HCT116 (cell line): ENCODE data around the gene SPATA17. TPM values are rescaled to one million over a fixed set of nuclear protein-coding genes. Genes with fewer than 3 reads are reported as not detected.

Source experiments
- ATAC-seq: fragments of 200-7000 bp; cut with Tn5 transposase; 2 replicates; pipeline ENCODE4 v1.9.1; 2020; ENCODE audit warnings: mild to moderate bottlenecking, moderate library complexity
- BruUV-seq: library from RNA; stranded (reverse); fragments of 400-500 nt; replicated peaks from 2 replicates; lab custom pipeline; 2021; lab: Mats Ljungman, UMichigan
- CTCF ChIA-PET: fragments of 300-600 bp; sonication (Branson Sonifier 250); formaldehyde crosslinking; loops from one replicate; lab custom pipeline; 2021; ENCODE audit warnings: antibody characterized with exemption; lab: Charles Lee
- POLR2A ChIA-PET: fragments of 300-600, 350-600 bp; sonication (Branson Sonifier 250); formaldehyde crosslinking; loops from one replicate; lab custom pipeline; 2021; ENCODE audit warnings: antibody characterized with exemption; lab: Charles Lee
- RAD21 ChIA-PET, 2 experiments: fragments of 300-600 bp; sonication (Branson Sonifier 250); formaldehyde crosslinking; loops; one replicate each; lab custom pipeline; 2023; ENCODE audit warnings: low total read pairs in 2 of 2; ENCODE audit not compliant: uncharacterized antibody in 2 of 2, unreplicated experiment in 2 of 2, low non-redundant PET in 1 of 2; lab: Charles Lee
- DNase-seq: peaks from one replicate; pipeline ENCODE4 v3.0.0-alpha.2; 2010; ENCODE audit warnings: low read depth, low spot score
- H2AFZ ChIP-seq: fragments of 200-600 bp; shearing (Covaris generic), sonication (generic); 2 replicates; pipeline ENCODE4 v1.6.1; 2017; ENCODE audit warnings: low read depth, mixed run types, mixed read lengths, antibody characterized with exemption, low read length; ENCODE audit not compliant: poor library complexity, severe bottlenecking
- H3K27ac ChIP-seq: 2 replicates; pipeline ENCODE4 v1.5.1; 2012; ENCODE audit warnings: low read depth, low read length
- H3K27me3 ChIP-seq: fragments of 200-600 bp; sonication (generic); 2 replicates; pipeline ENCODE4 v1.6.1; 2016; ENCODE audit warnings: mixed run types, low read length, mixed read lengths; ENCODE audit not compliant: insufficient read depth
- H3K36me3 ChIP-seq, 2 experiments: fragments of 200-500 bp in 1 of 2; fragments of 200-600 bp in 1 of 2; sonication (Bioruptor generic) in 1 of 2; sonication (generic) in 1 of 2; 2 replicates each; pipeline versions ENCODE4 v1.5.1 to v1.6.1; 2014 to 2016; ENCODE audit warnings: low read length in 2 of 2, inconsistent platforms in 1 of 2, mixed read lengths in 1 of 2, mixed run types in 1 of 2; ENCODE audit not compliant: insufficient read depth in 2 of 2, control insufficient read depth in 1 of 2
- H3K4me1 ChIP-seq, 2 experiments: fragments of 200-600 bp in 1 of 2; sonication (generic) in 1 of 2; 2 replicates each; pipeline versions ENCODE4 v1.5.1 to v1.6.1; 2012 to 2017; ENCODE audit warnings: low read length in 2 of 2, inconsistent platforms in 1 of 2, mild to moderate bottlenecking in 1 of 2, mixed read lengths in 1 of 2, mixed run types in 1 of 2, moderate library complexity in 1 of 2; ENCODE audit not compliant: insufficient read depth in 2 of 2, control insufficient read depth in 1 of 2
- H3K4me2 ChIP-seq: fragments of 200-600 bp; sonication (generic); 2 replicates; pipeline ENCODE4 v1.6.1; 2017; ENCODE audit warnings: mixed run types, low read length, mixed read lengths
- H3K4me3 ChIP-seq, 2 experiments: fragments of 200-600 bp in 1 of 2; sonication (generic) in 1 of 2; replicated peaks in 1 of 2; 2 replicates each; pipeline ENCODE4 v1.5.1; 2011 to 2016; ENCODE audit warnings: low read length in 2 of 2, control low read depth in 1 of 2, low read depth in 1 of 2, mild to moderate bottlenecking in 1 of 2, mixed read lengths in 1 of 2, mixed run types in 1 of 2
- H3K79me2 ChIP-seq: fragments of 200-600 bp; sonication (generic); 2 replicates; pipeline ENCODE4 v1.6.1; 2017; ENCODE audit warnings: mild to moderate bottlenecking, mixed run types, low read length, moderate library complexity, mixed read lengths; ENCODE audit not compliant: insufficient read depth
- H3K9ac ChIP-seq: fragments of 200-600 bp; sonication (generic); 2 replicates; pipeline ENCODE4 v1.6.1; 2016; ENCODE audit warnings: low read length, mixed read lengths
- H3K9me2 ChIP-seq: fragments of 200-600 bp; sonication (generic), shearing (Covaris generic); 2 replicates; pipeline ENCODE4 v1.6.1; 2017; ENCODE audit warnings: mixed run types, mild to moderate bottlenecking, moderate library complexity; ENCODE audit not compliant: insufficient read depth
- H3K9me3 ChIP-seq, 2 experiments: fragments of 200-500 bp in 1 of 2; fragments of 200-600 bp in 1 of 2; sonication (Bioruptor generic) in 1 of 2; sonication (generic) in 1 of 2; 2 replicates each; pipeline ENCODE4 v1.6.1; 2014 to 2017; ENCODE audit warnings: low read length in 2 of 2, mixed read lengths in 2 of 2, inconsistent platforms in 1 of 2, low read depth in 1 of 2, mild to moderate bottlenecking in 1 of 2, mixed run types in 1 of 2, moderate library complexity in 1 of 2; ENCODE audit not compliant: control insufficient read depth in 1 of 2, insufficient read depth in 1 of 2
- H4K20me1 ChIP-seq: fragments of 200-600 bp; sonication (generic), shearing (Covaris generic); 2 replicates; pipeline ENCODE4 v1.6.1; 2017; ENCODE audit warnings: mixed run types, mild to moderate bottlenecking, moderate library complexity; ENCODE audit not compliant: insufficient read depth
- ATF3 ChIP-seq: IDR thresholded peaks from 2 replicates; pipeline ENCODE4 v1.6.1; 2012
- CBX3 ChIP-seq: IDR thresholded peaks from 2 replicates; pipeline ENCODE4 v1.6.1; 2012; ENCODE audit warnings: low read depth
- CEBPB ChIP-seq: IDR thresholded peaks from 2 replicates; pipeline ENCODE4 v1.6.1; 2012; ENCODE audit warnings: low read depth
- EGR1 ChIP-seq: IDR thresholded peaks from 2 replicates; pipeline ENCODE4 v1.6.1; 2012; ENCODE audit warnings: low read depth
- ELF1 ChIP-seq: IDR thresholded peaks from 2 replicates; pipeline ENCODE4 v1.6.1; 2012; ENCODE audit warnings: low read depth, borderline replicate concordance
- EZH2 ChIP-seq: fragments of 200-600 bp; sonication (generic); IDR thresholded peaks from 2 replicates; pipeline ENCODE4 v1.6.1; 2017; ENCODE audit warnings: antibody characterized with exemption, mixed run types
- FOSL1 ChIP-seq: IDR thresholded peaks from 2 replicates; pipeline ENCODE4 v1.6.1; 2012; ENCODE audit warnings: low read depth
- JUND ChIP-seq: IDR thresholded peaks from 2 replicates; pipeline ENCODE4 v1.6.1; 2012
- MAX ChIP-seq: IDR thresholded peaks from 2 replicates; pipeline ENCODE4 v1.6.1; 2012
- POLR2AphosphoS5 ChIP-seq: IDR thresholded peaks from 2 replicates; pipeline ENCODE4 v1.6.1; 2011; ENCODE audit warnings: mild to moderate bottlenecking, low read depth, low read length, moderate library complexity
- RAD21 ChIP-seq: IDR thresholded peaks from 2 replicates; pipeline ENCODE4 v1.6.1; 2012; ENCODE audit warnings: low read depth, mild to moderate bottlenecking
- REST ChIP-seq: IDR thresholded peaks from 2 replicates; pipeline ENCODE4 v1.6.1; 2012; ENCODE audit warnings: low read depth
- SIN3A ChIP-seq: IDR thresholded peaks from 2 replicates; pipeline ENCODE4 v1.6.1; 2012; ENCODE audit warnings: low read depth
- TCF7L2 ChIP-seq: IDR thresholded peaks from 2 replicates; pipeline ENCODE4 v1.7.0; 2011; ENCODE audit warnings: borderline replicate concordance, inconsistent platforms; ENCODE audit not compliant: insufficient read depth, insufficient read length; ENCODE audit errors: extremely low read depth
- YY1 ChIP-seq: IDR thresholded peaks from 2 replicates; pipeline ENCODE4 v1.6.1; 2011; ENCODE audit warnings: low read length, low read depth, moderate library complexity, mild to moderate bottlenecking; ENCODE audit not compliant: insufficient replicate concordance; ENCODE audit errors: extremely low read depth
- ZFX ChIP-seq: fragments of 450-650 bp; IDR thresholded peaks from 2 replicates; pipeline ENCODE4 v1.6.1; 2017
- ZNF274 ChIP-seq: fragments of 200-500 bp; sonication (Bioruptor generic); IDR thresholded peaks from 2 replicates; pipeline ENCODE4 v1.6.1; 2014; ENCODE audit warnings: mild to moderate bottlenecking, low read depth, low read length, inconsistent platforms
- intact Hi-C: fragments of 100-400 bp; cut with micrococcal nuclease; formaldehyde crosslinking; loops from 2 replicates; pipeline ENCODE4 v1.10.0; 2022
- total RNA-seq: library from RNA; stranded (reverse); gene quantifications from one replicate; pipeline ENCODE4 v1.2.1, GENCODE V29; 2021; ENCODE audit not compliant: unreplicated experiment

The SPATA17 gene
- total RNA-seq, 1 experiment from 2014 or later = 2.5 TPM

GRCh38 chr1:217622042-217622441 lies 9.1 kb upstream of the SPATA17 start:
- ChIA-PET CTCF (interaction anchor here (0.8 kb wide), 1 partner anchor 9 kb away, joined by 3 read pairs; the partner anchor contains the start of gene GPATCH2), POLR2A (interaction anchor here (0.9 kb wide), 1 partner anchor 9 kb away, joined by 4 read pairs; the partner anchor contains the start of genes GPATCH2 and SPATA17), RAD21 (no interaction called here)
- no peak overlapping the region for H3K4me2 ChIP-seq
- ATAC-seq = no peak
- H3K4me3 ChIP-seq = no peak overlapping the region
- H3K27ac ChIP-seq = no peak overlapping the region
- H4K20me1 ChIP-seq = peaks cover 10% of the 10 kb centered on the region
- H3K4me1 ChIP-seq = no peaks in the 10 kb centered on the region
- H3K9ac ChIP-seq = no peak overlapping the region
- peaks cover 7 to 9% of the 10 kb centered on the region in 2 experiments; a peak in 1 of 4 replicates for H3K36me3 ChIP-seq
- H3K9me2 ChIP-seq = no peaks in the 10 kb centered on the region
- intact Hi-C loops = no loop called here
- H2AFZ ChIP-seq = no peak overlapping the region
- H3K79me2 ChIP-seq = peaks cover 86% of the 10 kb centered on the region
- TF ChIP-seq EZH2 = no peak
- TF ChIP-seq RAD21 = no peak
- TF ChIP-seq EGR1 = no peak
- no peak for TF ChIP-seq MAX
- TF ChIP-seq, all 23 proteins: peak for 0
- Histone ChIP-seq H3K9me3 (no peaks in the 10 kb centered on the region), H3K27me3 (no peaks in the 10 kb centered on the region)
- DNase-seq = no peak
- BruUV-seq = no TSS peak

- DNase-seq (no peak), ATAC-seq (no peak)
- Histone ChIP-seq H3K9me2 (no peaks in the 10 kb centered on the region), H3K9me3 (no peaks in the 10 kb centered on the region), H3K4me2 (no peak overlapping the region), H3K27me3 (no peaks in the 10 kb centered on the region), H3K4me1 (peaks cover 0 to 7% of the 10 kb centered on the region in 2 experiments; a peak in 1 of 4 replicates), H3K9ac (no peak overlapping the region), H4K20me1 (peaks cover 10% of the 10 kb centered on the region; the same call in 1 of the 2 replicates), H3K4me3 (no peak overlapping the region), H3K79me2 (peaks cover 93% of the 10 kb centered on the region), H3K27ac (no peak overlapping the region), H2AFZ (no peak overlapping the region), H3K36me3 (no peaks in the 10 kb centered on the region)
- ChIA-PET CTCF (no interaction called here), POLR2A (no interaction called here), RAD21 (no interaction called here)
- BruUV-seq = no TSS peak
- no peak for TF ChIP-seq YY1
- no peak for TF ChIP-seq TCF7L2
- TF ChIP-seq ATF3 = no peak
- no peak for TF ChIP-seq CBX3
- no peak for TF ChIP-seq POLR2AphosphoS5
- TF ChIP-seq EZH2 = no peak
- TF ChIP-seq ZFX = no peak
- TF ChIP-seq MAX = no peak
- TF ChIP-seq CEBPB = no peak
- no peak for TF ChIP-seq JUND
- no peak for TF ChIP-seq SIN3A
- no peak for TF ChIP-seq REST
- no peak for TF ChIP-seq ZNF274
- no peak for TF ChIP-seq ELF1
- TF ChIP-seq EGR1 = no peak
- TF ChIP-seq FOSL1 = no peak
- intact Hi-C loops = no loop called here
Observed at GRCh38 chr1:217626321-217626720, 4.8 kb upstream of the SPATA17 start.
